ENCODE results near the gene TBC1D9. TPM values are rescaled to one million over a fixed set of nuclear protein-coding genes. Genes with fewer than 3 reads are reported as not detected.

The TBC1D9 gene
- total and polyA plus RNA-seq, 9 donors, result 13.2 to 28.8 (median 21.4) TPM

GRCh38 chr4:140675599-140676231, 80.5 kb downstream of the TBC1D9 start:
- Histone ChIP-seq H3K4me1 (ENCODE audit: insufficient read depth) (peaks cover 7% of the 10 kb centered on the region), H3K4me3 (no peak overlapping the region), H3K36me3 (no peaks in the 10 kb centered on the region), H3K27ac (no peak overlapping the region), H3K27me3 (no peaks in the 10 kb centered on the region), H3K9me3 (no peaks in the 10 kb centered on the region)
- TF ChIP-seq EP300 (IDR thresholded peaks at IDR 0.05) (no peak), POLR2A (IDR thresholded peaks at IDR 0.05) (no peak), CTCF (IDR thresholded peaks at IDR 0.05) (no peak)
- 88 to 91% (median 89%) methylated on average over 4 of the region's 4 CpGs for WGBS, 3 donors
- DNase-seq, result no peak
- intact Hi-C loops (cut with DNase I), result no loop called here

DNA sequence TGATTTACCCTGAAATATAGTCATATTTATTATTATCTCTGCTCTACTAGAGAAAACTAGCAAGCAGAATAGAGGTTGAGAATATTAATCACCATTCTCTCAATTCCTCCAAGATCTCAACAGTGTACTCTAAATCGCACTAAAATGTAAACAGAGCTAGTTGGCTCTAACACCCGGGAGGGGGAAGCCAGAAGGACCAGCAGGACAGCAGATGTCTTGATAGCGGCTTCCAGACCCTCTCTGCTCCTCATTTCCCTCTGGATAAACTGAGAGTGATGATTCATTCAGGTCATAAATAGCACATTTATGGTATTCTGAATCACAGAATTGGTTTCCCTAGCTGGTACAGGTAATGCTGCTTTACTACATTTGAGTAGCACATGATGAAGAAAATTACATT, 82.5 kb downstream of the TBC1D9 start:
- Histone ChIP-seq H3K9me3 (no peaks in the 10 kb centered on the region), H3K27me3 (no peaks in the 10 kb centered on the region), H3K4me3 (no peak overlapping the region), H3K27ac (no peak overlapping the region), H3K4me1 (ENCODE audit: insufficient read depth) (peaks cover 7% of the 10 kb centered on the region), H3K36me3 (no peaks in the 10 kb centered on the region)
- no peak for DNase-seq
- no peak for TF ChIP-seq EP300 (IDR thresholded peaks at IDR 0.05)
- TF ChIP-seq CTCF (IDR thresholded peaks at IDR 0.05), result no peak
- TF ChIP-seq POLR2A (IDR thresholded peaks at IDR 0.05), result no peak
- intact Hi-C loops (cut with DNase I), result no loop called here
- 11 to 38% (median 21%) methylated on average over 3 of the region's 3 CpGs for WGBS, 3 donors

DNA sequence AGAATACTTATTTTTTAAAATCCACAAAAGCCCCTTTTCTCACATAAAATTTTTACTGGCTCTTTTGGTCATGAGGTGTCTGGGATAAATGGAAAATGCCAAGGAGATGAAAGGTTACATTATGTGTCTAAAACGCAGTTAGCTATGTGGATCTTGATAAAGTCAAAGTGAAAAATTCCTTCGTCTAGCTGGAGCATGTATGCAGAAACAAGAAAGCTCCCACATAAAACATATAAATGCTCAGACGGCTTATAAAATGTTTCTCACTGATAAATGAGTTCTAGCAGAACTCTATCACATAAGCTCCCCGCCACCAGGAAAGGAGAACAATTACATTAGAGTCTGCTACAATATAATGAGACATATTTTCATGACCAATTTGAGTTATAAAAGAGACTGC, 83.8 kb downstream of the TBC1D9 start:
- WGBS, 3 donors, result 53 to 70% (median 58%) methylated on average over 4 of the region's 4 CpGs
- no peaks in the 10 kb centered on the region for H3K36me3 ChIP-seq

GRCh38 chr4:140668111-140668510, 88.1 kb downstream of the TBC1D9 start:
- H3K4me1 ChIP-seq (ENCODE audit: insufficient read depth), result peaks cover 3% of the 10 kb centered on the region
- H3K9me3 ChIP-seq, result no peaks in the 10 kb centered on the region
- H3K27me3 ChIP-seq, result no peaks in the 10 kb centered on the region
- intact Hi-C loops (cut with DNase I), result no loop called here
- no peak for TF ChIP-seq POLR2A (IDR thresholded peaks at IDR 0.05)
- no peak for TF ChIP-seq CTCF (IDR thresholded peaks at IDR 0.05)
- TF ChIP-seq EP300 (IDR thresholded peaks at IDR 0.05), result no peak
- no peak overlapping the region for H3K27ac ChIP-seq
- H3K4me3 ChIP-seq, result no peak overlapping the region
- 91 to 100% (median 96%) methylated on average over 1 of the region's 1 CpG for WGBS, 3 donors
- no peaks in the 10 kb centered on the region for H3K36me3 ChIP-seq
- DNase-seq, result no peak

More for the DNA sequence above, 83.8 kb downstream of the TBC1D9 start:
- no peak for DNase-seq
- no peaks in the 10 kb centered on the region for H3K9me3 ChIP-seq
- no peak overlapping the region for H3K4me3 ChIP-seq
- no peak overlapping the region for H3K27ac ChIP-seq
- intact Hi-C loops (cut with DNase I), result no loop called here
- H3K4me1 ChIP-seq (ENCODE audit: insufficient read depth), result peaks cover 7% of the 10 kb centered on the region
- no peaks in the 10 kb centered on the region for H3K27me3 ChIP-seq
- no peak for TF ChIP-seq POLR2A (IDR thresholded peaks at IDR 0.05)
- no peak for TF ChIP-seq EP300 (IDR thresholded peaks at IDR 0.05)
- no peak for TF ChIP-seq CTCF (IDR thresholded peaks at IDR 0.05)
